Smooth muscle cell (in vitro differentiated cells): ENCODE results near the gene ANO10. TPM values are rescaled to one million over a fixed set of nuclear protein-coding genes. Genes with fewer than 3 reads are reported as not detected.
"Not testable (repeated sequence)": the region's sequence is repeated elsewhere in the genome, so short reads cannot be mapped to it uniquely, and the experiment has no call there.

ENCODE experiments used
- DNase-seq: peaks from one replicate; lab custom pipeline; 2025; ENCODE audit not compliant: unreplicated experiment; lab: John Stamatoyannopoulos, UW
- H2AFZ ChIP-seq: fragments of 200-600 bp; sonication (generic); 2 replicates; pipeline ENCODE4 v1.6.0; 2016; ENCODE audit warnings: antibody characterized with exemption, low read depth, mild to moderate bottlenecking
- H3F3A ChIP-seq: fragments of 200-600 bp; sonication (generic); 2 replicates; pipeline ENCODE4 v1.6.0; 2017; ENCODE audit warnings: antibody characterized with exemption, low read depth
- H3K27ac ChIP-seq: fragments of 200-600 bp; sonication (generic); 2 replicates; pipeline ENCODE4 v1.5.1; 2016; ENCODE audit warnings: low read depth, mild to moderate bottlenecking
- H3K27me3 ChIP-seq: fragments of 200-600 bp; sonication (generic); 2 replicates; pipeline ENCODE4 v1.6.1; 2016; ENCODE audit warnings: low read depth, mild to moderate bottlenecking
- H3K36me3 ChIP-seq: fragments of 200-600 bp; sonication (generic); 2 replicates; pipeline ENCODE4 v1.5.1; 2016; ENCODE audit warnings: low read depth
- H3K4me1 ChIP-seq: fragments of 200-600 bp; sonication (generic); 2 replicates; pipeline ENCODE4 v1.5.1; 2016; ENCODE audit warnings: low read depth
- H3K4me2 ChIP-seq: fragments of 200-600 bp; sonication (generic); 2 replicates; pipeline ENCODE4 v1.6.0; 2016; ENCODE audit warnings: mild to moderate bottlenecking
- H3K4me3 ChIP-seq: fragments of 200-600 bp; sonication (generic); 2 replicates; pipeline ENCODE4 v1.5.1; 2016; ENCODE audit warnings: mild to moderate bottlenecking
- H3K79me2 ChIP-seq: fragments of 200-600 bp; sonication (generic); 2 replicates; pipeline ENCODE4 v1.6.0; 2016; ENCODE audit warnings: low read depth, mild to moderate bottlenecking
- H3K9ac ChIP-seq: fragments of 200-600 bp; sonication (generic); 2 replicates; pipeline ENCODE4 v1.6.0; 2016; ENCODE audit warnings: low read depth
- H3K9me3 ChIP-seq: fragments of 200-600 bp; sonication (generic); replicated peaks from 2 replicates; pipeline ENCODE4 v1.5.1; 2016; ENCODE audit warnings: low read depth
- H4K20me1 ChIP-seq: fragments of 200-600 bp; sonication (generic); 2 replicates; pipeline ENCODE4 v1.6.0; 2016; ENCODE audit warnings: low read depth
- WGBS: methylation state at CpG from one replicate; pipeline ENCODE4 v1.1.7; 2016; ENCODE audit warnings: low lambda C conversion rate; 5-methylcytosine and 5-hydroxymethylcytosine counted together
- polyA plus RNA-seq: library from polyadenylated mRNA; unstranded; fragments of >200 nt; fragmentation: Nextera tagmentation; extraction: Ambion mirVana; gene quantifications from 2 replicates; pipeline ENCODE4 v1.2.1, GENCODE V29; 2016
- total RNA-seq: library from RNA; depleted of rRNA; stranded (reverse); fragments of >200 nt; gene quantifications from 2 replicates; pipeline ENCODE4 v1.2.3, GENCODE V29; 2014
- TF ChIP-seq, protein P1 (sequence below): fragments of 200-600 bp; sonication (generic); IDR thresholded peaks from 2 replicates; pipeline ENCODE4 v1.5.1; 2017; ENCODE audit warnings: borderline replicate concordance, mild to moderate bottlenecking, antibody characterized with exemption; ENCODE audit not compliant: insufficient read depth, poor library complexity, severe bottlenecking

Gene ANO10
- total and polyA plus RNA-seq, 2 experiments from 2014 or later: 19.2 to 25.3 TPM

- no peaks in the 10 kb centered on the region for H3K36me3 ChIP-seq
- H3K27ac ChIP-seq: no peak overlapping the region
- H3K4me1 ChIP-seq: peaks cover 18% of the 10 kb centered on the region
- no peaks in the 10 kb centered on the region for H3K27me3 ChIP-seq
- H3K4me2 ChIP-seq: no peak overlapping the region
- H3K4me3 ChIP-seq: no peak overlapping the region
- no peak overlapping the region for H3K9ac ChIP-seq
- no peak for DNase-seq
- H4K20me1 ChIP-seq: peaks cover 4% of the 10 kb centered on the region
- H3F3A ChIP-seq: no peaks in the 10 kb centered on the region
- no peak overlapping the region for H2AFZ ChIP-seq
- no peaks in the 10 kb centered on the region for H3K79me2 ChIP-seq
- TF ChIP-seq, protein P1, sequence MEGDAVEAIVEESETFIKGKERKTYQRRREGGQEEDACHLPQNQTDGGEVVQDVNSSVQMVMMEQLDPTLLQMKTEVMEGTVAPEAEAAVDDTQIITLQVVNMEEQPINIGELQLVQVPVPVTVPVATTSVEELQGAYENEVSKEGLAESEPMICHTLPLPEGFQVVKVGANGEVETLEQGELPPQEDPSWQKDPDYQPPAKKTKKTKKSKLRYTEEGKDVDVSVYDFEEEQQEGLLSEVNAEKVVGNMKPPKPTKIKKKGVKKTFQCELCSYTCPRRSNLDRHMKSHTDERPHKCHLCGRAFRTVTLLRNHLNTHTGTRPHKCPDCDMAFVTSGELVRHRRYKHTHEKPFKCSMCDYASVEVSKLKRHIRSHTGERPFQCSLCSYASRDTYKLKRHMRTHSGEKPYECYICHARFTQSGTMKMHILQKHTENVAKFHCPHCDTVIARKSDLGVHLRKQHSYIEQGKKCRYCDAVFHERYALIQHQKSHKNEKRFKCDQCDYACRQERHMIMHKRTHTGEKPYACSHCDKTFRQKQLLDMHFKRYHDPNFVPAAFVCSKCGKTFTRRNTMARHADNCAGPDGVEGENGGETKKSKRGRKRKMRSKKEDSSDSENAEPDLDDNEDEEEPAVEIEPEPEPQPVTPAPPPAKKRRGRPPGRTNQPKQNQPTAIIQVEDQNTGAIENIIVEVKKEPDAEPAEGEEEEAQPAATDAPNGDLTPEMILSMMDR: no peak
- no peaks in the 10 kb centered on the region for H3K9me3 ChIP-seq
Measured at GRCh38 chr3:43481375-43481774, 140.4 kb downstream of the ANO10 start.

DNA sequence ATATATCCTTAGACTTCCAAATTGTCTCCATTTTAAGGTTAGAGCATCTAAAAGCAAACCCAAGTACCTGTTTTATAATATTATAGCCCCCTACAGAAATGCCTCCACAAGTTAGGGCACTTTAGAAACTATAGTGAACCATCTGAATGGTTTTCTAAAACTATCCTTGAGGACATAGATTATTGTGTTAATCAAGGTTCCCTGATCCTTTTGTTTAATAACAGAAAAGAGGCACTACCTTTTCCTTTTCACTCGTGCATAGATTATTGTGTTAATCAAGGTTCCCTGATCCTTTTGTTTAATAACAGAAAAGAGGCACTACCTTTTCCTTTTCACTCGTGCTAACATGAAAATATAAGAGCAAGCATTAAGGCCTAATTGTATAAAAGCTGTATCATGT is 143.0 kb downstream of the ANO10 start:
- peaks cover 18% of the 10 kb centered on the region for H3K4me1 ChIP-seq
- H4K20me1 ChIP-seq, H3K4me2 ChIP-seq, H3K9ac ChIP-seq, H2AFZ ChIP-seq, H3K9me3 ChIP-seq, H3F3A ChIP-seq, H3K79me2 ChIP-seq, H3K36me3 ChIP-seq, DNase-seq, H3K27ac ChIP-seq, H3K4me3 ChIP-seq, H3K27me3 ChIP-seq: not testable (repeated sequence)
- 47% methylated on average over 2 of the region's 2 CpGs for WGBS

DNA sequence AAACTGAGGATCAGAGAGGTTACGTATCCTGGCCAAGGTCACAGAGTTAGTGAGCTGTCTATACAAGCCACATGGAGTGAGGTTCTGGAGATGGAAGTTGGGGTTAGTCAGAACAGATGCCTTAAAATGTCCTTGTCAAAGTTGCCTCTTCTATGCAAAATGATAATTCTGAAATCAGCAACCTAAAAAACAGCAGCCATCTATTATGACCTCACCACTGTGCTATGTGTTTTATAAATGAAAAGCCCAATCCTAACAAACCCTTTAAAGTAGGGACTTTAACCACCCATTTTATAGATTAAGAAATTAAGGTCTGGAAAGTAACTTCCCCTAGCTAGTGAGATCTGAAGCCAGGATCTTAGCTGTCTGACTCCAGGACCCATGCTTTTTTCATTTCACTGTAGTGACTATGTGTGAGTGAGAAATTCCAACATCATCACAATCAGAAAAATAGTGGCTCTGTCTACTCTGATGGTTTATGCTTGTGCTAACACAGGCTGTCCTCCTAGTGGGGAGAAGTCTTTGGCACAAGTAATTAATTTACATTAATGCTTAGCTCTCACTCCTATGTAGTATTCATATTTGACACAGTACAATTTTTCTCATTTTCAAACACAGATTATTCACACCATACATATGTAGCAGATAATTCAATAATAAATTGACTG is 143.6 kb downstream of the ANO10 start:
- Histone ChIP-seq H3K27me3 (no peaks in the 10 kb centered on the region), H2AFZ (no peak overlapping the region), H3K9ac (no peak overlapping the region), H4K20me1 (peaks cover 4% of the 10 kb centered on the region), H3K9me3 (no peaks in the 10 kb centered on the region), H3K4me2 (no peak overlapping the region), H3K4me1 (peaks cover 18% of the 10 kb centered on the region), H3F3A (no peaks in the 10 kb centered on the region), H3K4me3 (no peak overlapping the region), H3K79me2 (no peaks in the 10 kb centered on the region), H3K36me3 (no peaks in the 10 kb centered on the region), H3K27ac (no peak overlapping the region)
- TF ChIP-seq, protein P1: no peak
- DNase-seq: no peak
- 100% methylated on average over 1 of the region's 1 CpG for WGBS

DNA sequence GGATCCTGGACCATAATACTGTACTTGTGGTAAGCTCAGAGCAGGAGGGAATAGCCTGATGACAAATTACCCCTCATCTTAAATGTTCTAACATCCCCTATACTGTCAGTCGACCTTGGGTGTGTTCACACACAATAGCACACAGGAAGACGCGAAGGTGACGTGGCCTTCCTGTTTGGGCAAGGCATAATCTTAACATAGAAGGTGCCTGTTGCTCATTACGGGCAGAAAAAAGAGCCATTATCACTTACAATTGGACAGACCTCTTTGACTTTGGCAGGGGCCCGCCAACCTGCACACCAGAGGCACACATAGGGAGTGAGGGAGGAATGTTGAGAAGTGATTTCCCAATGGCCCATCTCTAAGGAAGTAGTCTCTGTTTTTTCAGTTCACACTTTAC is 144.2 kb downstream of the ANO10 start:
- H3K27ac ChIP-seq: no peak overlapping the region
- peaks cover 4% of the 10 kb centered on the region for H4K20me1 ChIP-seq
- H3K9ac ChIP-seq: no peak overlapping the region
- no peaks in the 10 kb centered on the region for H3K27me3 ChIP-seq
- H3K4me1 ChIP-seq: peaks cover 18% of the 10 kb centered on the region
- WGBS: 87% methylated on average over 6 of the region's 6 CpGs
- DNase-seq: no peak
- TF ChIP-seq, protein P1: no peak
- no peak overlapping the region for H3K4me2 ChIP-seq
- H3F3A ChIP-seq: no peaks in the 10 kb centered on the region
- H3K4me3 ChIP-seq: no peak overlapping the region
- H3K36me3 ChIP-seq: no peaks in the 10 kb centered on the region
- H3K79me2 ChIP-seq: no peaks in the 10 kb centered on the region
- no peak overlapping the region for H2AFZ ChIP-seq
- H3K9me3 ChIP-seq: no peaks in the 10 kb centered on the region
